PFSK-1 (cell line): ENCODE results near the gene AKAP13.

ENCODE experiments used
- FOXP2 ChIP-seq: optimal IDR thresholded peaks from 2 replicates; pipeline ENCODE3; 2011; ENCODE audit warnings: borderline replicate concordance, control low read depth, inconsistent platforms; ENCODE audit not compliant: insufficient read depth; ENCODE audit errors: extremely low read length, extremely low read depth
- POLR2AphosphoS5 ChIP-seq: IDR thresholded peaks from 2 replicates; pipeline ENCODE4 v1.6.1; 2012; ENCODE audit warnings: low read depth, mild to moderate bottlenecking, control low read depth, low read length, moderate library complexity
- SIN3A ChIP-seq: IDR thresholded peaks from 2 replicates; pipeline ENCODE4 v1.6.1; 2012; ENCODE audit warnings: mild to moderate bottlenecking, low read length, moderate library complexity, borderline replicate concordance; ENCODE audit not compliant: insufficient read depth
- TAF1 ChIP-seq: IDR thresholded peaks from 2 replicates; pipeline ENCODE4 v1.6.1; 2012; ENCODE audit warnings: low read length, control low read depth, borderline replicate concordance; ENCODE audit not compliant: insufficient read depth
- TF ChIP-seq, protein P1 (sequence below), 2 experiments: IDR thresholded peaks; 2 replicates each; pipeline versions ENCODE4 v1.6.1 to v1.8.0; 2011 to 2012; ENCODE audit warnings: low read depth in 2 of 2, low read length in 2 of 2, control low read depth in 1 of 2, inconsistent platforms in 1 of 2, mild to moderate bottlenecking in 1 of 2, moderate library complexity in 1 of 2; ENCODE audit not compliant: insufficient read depth in 1 of 2

AKAP13 gene

DNA sequence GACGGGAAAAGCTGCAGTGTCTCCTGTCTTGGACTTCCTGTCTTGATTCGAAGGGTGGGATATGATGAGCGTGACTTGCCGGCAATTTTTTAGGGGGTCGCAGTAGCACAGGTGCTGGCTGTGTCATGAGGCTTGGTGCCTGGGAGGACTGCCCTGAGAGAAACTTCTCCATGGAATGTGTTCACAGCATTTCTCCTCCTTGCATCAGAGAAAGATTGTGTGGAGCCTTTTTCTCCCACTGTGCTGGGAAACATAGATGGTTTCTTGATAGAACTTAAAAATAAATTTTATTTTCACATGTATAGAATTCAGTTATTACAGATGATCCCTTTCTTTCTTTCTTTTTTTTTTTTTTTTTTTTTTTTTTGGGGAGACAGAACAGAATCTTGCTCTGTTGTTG, 292.9 kb downstream of the AKAP13 start:
- no peak for TF ChIP-seq POLR2AphosphoS5
- no peak for TF ChIP-seq FOXP2
- TF ChIP-seq, protein P1, sequence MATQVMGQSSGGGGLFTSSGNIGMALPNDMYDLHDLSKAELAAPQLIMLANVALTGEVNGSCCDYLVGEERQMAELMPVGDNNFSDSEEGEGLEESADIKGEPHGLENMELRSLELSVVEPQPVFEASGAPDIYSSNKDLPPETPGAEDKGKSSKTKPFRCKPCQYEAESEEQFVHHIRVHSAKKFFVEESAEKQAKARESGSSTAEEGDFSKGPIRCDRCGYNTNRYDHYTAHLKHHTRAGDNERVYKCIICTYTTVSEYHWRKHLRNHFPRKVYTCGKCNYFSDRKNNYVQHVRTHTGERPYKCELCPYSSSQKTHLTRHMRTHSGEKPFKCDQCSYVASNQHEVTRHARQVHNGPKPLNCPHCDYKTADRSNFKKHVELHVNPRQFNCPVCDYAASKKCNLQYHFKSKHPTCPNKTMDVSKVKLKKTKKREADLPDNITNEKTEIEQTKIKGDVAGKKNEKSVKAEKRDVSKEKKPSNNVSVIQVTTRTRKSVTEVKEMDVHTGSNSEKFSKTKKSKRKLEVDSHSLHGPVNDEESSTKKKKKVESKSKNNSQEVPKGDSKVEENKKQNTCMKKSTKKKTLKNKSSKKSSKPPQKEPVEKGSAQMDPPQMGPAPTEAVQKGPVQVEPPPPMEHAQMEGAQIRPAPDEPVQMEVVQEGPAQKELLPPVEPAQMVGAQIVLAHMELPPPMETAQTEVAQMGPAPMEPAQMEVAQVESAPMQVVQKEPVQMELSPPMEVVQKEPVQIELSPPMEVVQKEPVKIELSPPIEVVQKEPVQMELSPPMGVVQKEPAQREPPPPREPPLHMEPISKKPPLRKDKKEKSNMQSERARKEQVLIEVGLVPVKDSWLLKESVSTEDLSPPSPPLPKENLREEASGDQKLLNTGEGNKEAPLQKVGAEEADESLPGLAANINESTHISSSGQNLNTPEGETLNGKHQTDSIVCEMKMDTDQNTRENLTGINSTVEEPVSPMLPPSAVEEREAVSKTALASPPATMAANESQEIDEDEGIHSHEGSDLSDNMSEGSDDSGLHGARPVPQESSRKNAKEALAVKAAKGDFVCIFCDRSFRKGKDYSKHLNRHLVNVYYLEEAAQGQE (IDR thresholded peaks at IDR 0.05; ENCODE audit: insufficient read depth in 1 of 2, low read depth in 2 of 2, low read length in 2 of 2) = no peak
- TF ChIP-seq TAF1 = no peak
- no peak for TF ChIP-seq SIN3A

DNA sequence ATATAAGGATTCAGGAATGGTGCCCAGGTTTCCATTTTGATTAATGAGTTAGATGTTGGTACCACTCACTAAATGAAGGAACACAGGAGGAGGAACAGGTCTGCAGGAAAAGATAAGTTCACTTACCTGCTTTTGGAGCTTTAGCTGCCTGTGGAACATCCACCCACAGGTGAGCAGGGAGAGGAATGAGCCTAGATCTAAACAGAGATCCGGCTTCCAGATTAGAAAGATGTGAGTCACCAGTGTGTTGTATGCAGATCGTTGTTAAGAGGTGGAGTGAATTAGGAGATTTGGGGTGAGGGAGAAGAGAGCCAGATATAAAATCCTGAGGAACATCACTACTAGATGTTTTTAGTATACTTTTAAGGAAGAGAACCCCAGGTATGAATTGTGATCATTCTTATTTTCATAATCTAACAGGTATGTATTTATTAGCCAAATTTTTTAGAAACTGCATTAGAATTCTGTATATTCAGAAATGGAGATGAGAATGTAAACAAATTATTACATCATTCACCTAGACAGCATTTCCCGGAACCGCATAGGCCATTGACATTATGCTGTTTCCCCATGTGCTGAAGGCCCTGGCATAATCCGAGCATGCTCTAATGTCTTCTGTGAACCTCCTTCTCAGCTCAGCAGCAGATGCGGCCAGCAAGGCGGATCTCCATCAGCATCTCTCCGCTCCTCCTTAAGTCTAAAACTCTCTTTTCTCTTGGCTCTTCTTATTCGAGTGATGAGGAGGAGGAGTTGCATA, 296.1 kb downstream of the AKAP13 start:
- TF ChIP-seq SIN3A (no peak), FOXP2 (no peak), TAF1 (no peak), POLR2AphosphoS5 (no peak)
- TF ChIP-seq, protein P1 (IDR thresholded peaks at IDR 0.05; ENCODE audit: insufficient read depth in 1 of 2, low read depth in 2 of 2, low read length in 2 of 2) = no peak

DNA sequence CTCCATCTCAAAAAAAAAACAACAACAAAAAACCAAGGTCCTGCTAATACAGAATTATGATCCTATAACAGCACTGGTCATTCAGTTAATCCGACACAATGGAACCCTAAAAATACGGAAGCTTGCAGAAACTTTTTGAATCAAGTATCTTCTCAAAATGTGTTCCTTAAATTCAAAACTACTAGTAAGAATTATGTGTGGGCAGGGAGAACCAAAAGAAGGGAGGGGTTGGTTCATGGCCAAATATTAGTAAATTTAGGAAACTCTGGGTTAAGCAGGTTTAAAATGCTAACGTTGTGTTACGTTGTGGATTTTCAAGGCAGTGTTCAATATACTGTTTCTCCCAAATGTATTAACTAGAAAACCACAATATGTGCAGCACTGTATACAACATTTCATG, 298.8 kb downstream of the AKAP13 start:
- TF ChIP-seq POLR2AphosphoS5 = no peak
- TF ChIP-seq, protein P1 (IDR thresholded peaks at IDR 0.05; ENCODE audit: insufficient read depth in 1 of 2, low read depth in 2 of 2, low read length in 2 of 2) = no peak
- no peak for TF ChIP-seq SIN3A
- no peak for TF ChIP-seq FOXP2
- no peak for TF ChIP-seq TAF1

DNA sequence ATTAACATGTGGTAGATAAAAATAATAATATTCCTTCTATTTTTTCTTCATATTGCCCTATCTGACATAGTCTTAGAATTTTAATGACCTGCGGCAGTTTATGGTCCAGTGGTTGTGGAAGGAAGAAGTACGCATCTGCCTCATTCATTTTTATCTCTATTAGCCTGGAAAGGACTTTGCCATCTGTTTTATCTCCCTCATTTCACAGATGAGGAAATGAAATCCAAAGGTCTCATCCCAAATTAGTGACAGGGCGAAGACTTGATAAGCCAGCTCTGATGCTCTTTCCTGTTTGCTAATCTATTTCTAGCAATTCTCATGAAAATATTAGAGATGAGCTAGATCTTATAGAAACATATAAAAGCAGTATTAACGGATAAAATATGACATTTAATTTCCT, 301.0 kb downstream of the AKAP13 start:
- TF ChIP-seq, protein P1 (IDR thresholded peaks at IDR 0.05; ENCODE audit: insufficient read depth in 1 of 2, low read depth in 2 of 2, low read length in 2 of 2) = no peak
- no peak for TF ChIP-seq POLR2AphosphoS5
- TF ChIP-seq TAF1 = no peak
- no peak for TF ChIP-seq SIN3A
- TF ChIP-seq FOXP2 = no peak
